Keratinocyte (primary cell): ENCODE measurements around the gene OVOL3. TPM values are rescaled to one million over a fixed set of nuclear protein-coding genes. Genes with fewer than 3 reads are reported as not detected.
A peak's percentile ranks its signal among the peaks of the same experiment; 100 is the strongest.

Experiments used
- DNase-seq: peaks from one replicate; pipeline ENCODE4 v3.0.0-alpha.2; 2011; ENCODE audit warnings: low read depth, missing footprints, low spot score
- FAIRE-seq: peaks from 2 replicates; lab custom pipeline; 2011; peaks lifted over from hg19 to GRCh38; lab: Jason Lieb, UNC
- H2AFZ ChIP-seq: 2 replicates; pipeline ENCODE4 v1.6.0; 2012; ENCODE audit warnings: low read length, control low read depth, inconsistent platforms; ENCODE audit not compliant: control insufficient read depth
- H3K27ac ChIP-seq: 2 replicates; pipeline ENCODE4 v1.5.1; 2011; ENCODE audit warnings: low read length; ENCODE audit not compliant: control insufficient read depth, insufficient read depth
- H3K27me3 ChIP-seq: 3 replicates; pipeline ENCODE4 v1.6.0; 2011; ENCODE audit warnings: low read length; ENCODE audit not compliant: control insufficient read depth, insufficient read depth; ENCODE audit errors: extremely low read depth
- H3K36me3 ChIP-seq, 2 experiments: 2 replicates in 1 of 2; 3 replicates in 1 of 2; pipeline ENCODE4 v1.5.1; 2011; ENCODE audit warnings: low read length in 2 of 2, mild to moderate bottlenecking in 1 of 2; ENCODE audit not compliant: control insufficient read depth in 2 of 2, insufficient read depth in 2 of 2; ENCODE audit errors: extremely low read depth in 1 of 2
- H3K4me1 ChIP-seq: 3 replicates; pipeline ENCODE4 v1.5.1; 2011; ENCODE audit warnings: low read length; ENCODE audit not compliant: control insufficient read depth, insufficient read depth; ENCODE audit errors: extremely low read depth
- H3K4me2 ChIP-seq: 3 replicates; pipeline ENCODE4 v1.6.0; 2011; ENCODE audit warnings: low read depth, low read length; ENCODE audit not compliant: control insufficient read depth, insufficient read depth; ENCODE audit errors: extremely low read depth
- H3K4me3 ChIP-seq, 3 experiments: fragments of 200-600 bp in 1 of 3; sonication (generic) in 1 of 3; 2 replicates in 2 of 3; 3 replicates in 1 of 3; pipeline ENCODE4 v1.5.1; 2011 to 2016; ENCODE audit warnings: low read length in 3 of 3, mild to moderate bottlenecking in 3 of 3, control low read depth in 2 of 3, inconsistent platforms in 1 of 3, low read depth in 1 of 3, mixed read lengths in 1 of 3, mixed run types in 1 of 3, moderate library complexity in 1 of 3; ENCODE audit not compliant: control insufficient read depth in 2 of 3, insufficient read depth in 2 of 3; ENCODE audit errors: extremely low read depth in 1 of 3
- H3K79me2 ChIP-seq: 2 replicates; pipeline ENCODE4 v1.6.0; 2012; ENCODE audit warnings: low read length; ENCODE audit not compliant: control insufficient read depth, insufficient read depth
- H3K9ac ChIP-seq: 3 replicates; pipeline ENCODE4 v1.6.0; 2011; ENCODE audit warnings: low read length; ENCODE audit not compliant: control insufficient read depth, insufficient read depth; ENCODE audit errors: extremely low read depth
- H3K9me1 ChIP-seq: 3 replicates; pipeline ENCODE4 v1.6.0; 2011; ENCODE audit warnings: low read length; ENCODE audit not compliant: control insufficient read depth, insufficient read depth; ENCODE audit errors: extremely low read depth
- H3K9me3 ChIP-seq: 2 replicates; pipeline ENCODE4 v1.5.1; 2012; ENCODE audit warnings: low read depth, low read length; ENCODE audit not compliant: control insufficient read depth
- H4K20me1 ChIP-seq: 3 replicates; pipeline ENCODE4 v1.6.0; 2011; ENCODE audit warnings: low read length; ENCODE audit not compliant: control insufficient read depth, insufficient read depth; ENCODE audit errors: extremely low read depth
- CTCF ChIP-seq, 3 experiments: IDR thresholded peaks in 1 of 3; conservative IDR thresholded peaks in 1 of 3; optimal IDR thresholded peaks in 1 of 3; 2 replicates in 2 of 3; 3 replicates in 1 of 3; pipeline versions ENCODE3 to v1.5.1; 2011; ENCODE audit warnings: low read length in 3 of 3, mild to moderate bottlenecking in 3 of 3, moderate library complexity in 2 of 3, control low read depth in 1 of 3, inconsistent platforms in 1 of 3; ENCODE audit not compliant: insufficient read depth in 2 of 3; ENCODE audit errors: extremely low read depth in 1 of 3
- EZH2 ChIP-seq: IDR thresholded peaks from one replicate; pipeline ENCODE4 v1.6.1; 2012; ENCODE audit warnings: inconsistent platforms, mild to moderate bottlenecking, low read length, moderate library complexity
- dilution Hi-C: fragments of 300-500 bp; cut with MboI; formaldehyde crosslinking; loops from one replicate; pipeline ENCODE4 v1.7.0; 2020; ENCODE audit warnings: low sequenced_read_pairs; ENCODE audit not compliant: extremely low pct_ligation_motif_present
- polyA plus RNA-seq, 5 experiments: library from polyadenylated mRNA; depleted of rRNA in 3 of 5; stranded (reverse) in 3 of 5; stranded (forward) in 1 of 5; unstranded in 1 of 5; fragments of >200 nt; gene quantifications; 1 replicate in 1 of 5; 2 replicates in 3 of 5; 3 replicates in 1 of 5; pipeline versions ENCODE4 v1.2.1 to v1.2.3, GENCODE V29; 2011 to 2012; ENCODE audit warnings: missing spikeins in 2 of 5, low read depth in 1 of 5, low replicate concordance in 1 of 5

Gene OVOL3
- polyA plus RNA-seq, 1 donor (not counting 4 experiments of a cell fraction or from before 2014, with no cell fraction given) = not detected

- Histone ChIP-seq H3K27me3 (no peaks in the 10 kb centered on the region), H3K27ac (peak overlapping the region; percentile 89), H3K9me3 (no peaks in the 10 kb centered on the region), H3K9me1 (peaks cover 2% of the 10 kb centered on the region), H2AFZ (no peak overlapping the region), H3K79me2 (peaks cover 11% of the 10 kb centered on the region), H3K4me2 (peak overlapping the region; percentile 50), H3K4me1 (peaks cover 36% of the 10 kb centered on the region), H3K36me3 (peaks cover 0 to 9% of the 10 kb centered on the region in 2 experiments), H4K20me1 (peaks cover 8% of the 10 kb centered on the region), H3K9ac (peak overlapping the region; percentile 71), H3K4me3 (peak overlapping the region in 2 of 3 experiments; percentile 0 to 60)
- no peak for DNase-seq
- FAIRE-seq = peak; percentile 94
- dilution Hi-C loops = no loop called here
- TF ChIP-seq CTCF (optimal IDR thresholded peaks at IDR 0.05 in 1 of 3, IDR thresholded peaks at IDR 0.05 in 1 of 3, conservative IDR thresholded peaks at IDR 0.05 in 1 of 3; ENCODE audit: extremely low read depth in 1 of 3, insufficient read depth in 2 of 3, low read length in 3 of 3) (no peak), EZH2 (no peak)
These were observed 26.2 kb downstream of the OVOL3 start for GRCh38 chr19:36136964-36137686.

GRCh38 chr19:36139120-36139472 is 28.2 kb downstream of the OVOL3 start:
- no peak for DNase-seq
- peak overlapping the region; percentile 89 to 100 (median 99) for H3K4me3 ChIP-seq
- dilution Hi-C loops = no loop called here
- TF ChIP-seq EZH2 (no peak), CTCF (optimal IDR thresholded peaks at IDR 0.05 in 1 of 3, IDR thresholded peaks at IDR 0.05 in 1 of 3, conservative IDR thresholded peaks at IDR 0.05 in 1 of 3; ENCODE audit: extremely low read depth in 1 of 3, insufficient read depth in 2 of 3, low read length in 3 of 3) (no peak)
- peaks cover 11 to 22% of the 10 kb centered on the region in 2 experiments for H3K36me3 ChIP-seq
- H3K4me2 ChIP-seq = peak overlapping the region; percentile 97
- H3K27me3 ChIP-seq = no peaks in the 10 kb centered on the region
- H4K20me1 ChIP-seq = peaks cover 8% of the 10 kb centered on the region
- H3K4me1 ChIP-seq = peaks cover 26% of the 10 kb centered on the region
- peaks cover 2% of the 10 kb centered on the region for H3K9me1 ChIP-seq
- peak overlapping the region; percentile 98 for H3K27ac ChIP-seq
- peak overlapping the region; percentile 97 for H3K9ac ChIP-seq
- FAIRE-seq = no peak
- no peaks in the 10 kb centered on the region for H3K9me3 ChIP-seq
- H2AFZ ChIP-seq = peak overlapping the region; percentile 82
- peaks cover 19% of the 10 kb centered on the region for H3K79me2 ChIP-seq
